GM21515 (cell line): ENCODE measurements around the gene PODXL2.

Experiments used
- ATAC-seq: cut with Tn5 transposase; IDR thresholded peaks from one replicate; pipeline ENCODE4 v1.9.1; 2021; ENCODE audit not compliant: unreplicated experiment

PODXL2 gene

GRCh38 chr3:127719369-127719768 lies 90.4 kb downstream of the PODXL2 start:
- no peak for ATAC-seq

DNA sequence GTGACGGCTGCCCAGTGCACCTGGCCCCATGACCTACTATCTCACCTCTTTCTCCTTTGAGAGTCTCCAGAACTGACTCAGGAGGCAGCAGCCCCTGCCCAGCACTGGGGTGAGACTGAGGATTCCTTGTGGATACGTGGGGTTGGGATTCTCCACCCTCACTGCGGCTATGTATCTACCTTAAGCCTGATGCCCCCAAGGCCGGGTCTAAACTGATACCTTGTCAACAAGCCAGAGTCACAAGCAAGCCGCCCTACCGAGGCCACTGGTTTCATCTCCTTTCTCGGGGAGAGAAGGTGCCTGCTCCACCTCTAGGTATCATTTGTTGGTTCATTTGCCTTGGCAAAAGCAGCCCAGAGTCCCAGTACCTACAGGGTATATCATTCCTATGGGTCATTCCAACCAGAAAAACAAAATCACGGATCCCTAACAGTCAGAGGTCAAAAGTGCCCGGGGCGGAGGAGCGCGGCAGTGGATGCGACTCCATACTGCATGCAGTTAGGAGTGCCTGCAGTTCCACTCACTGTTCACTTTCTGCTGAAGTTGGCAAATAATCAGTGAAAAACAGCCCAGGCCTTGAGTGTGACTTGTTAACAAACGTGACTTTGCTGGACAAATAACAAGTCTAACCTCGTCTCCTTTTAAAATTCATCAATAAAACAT lies 91.3 kb downstream of the PODXL2 start:
- ATAC-seq = no peak

DNA sequence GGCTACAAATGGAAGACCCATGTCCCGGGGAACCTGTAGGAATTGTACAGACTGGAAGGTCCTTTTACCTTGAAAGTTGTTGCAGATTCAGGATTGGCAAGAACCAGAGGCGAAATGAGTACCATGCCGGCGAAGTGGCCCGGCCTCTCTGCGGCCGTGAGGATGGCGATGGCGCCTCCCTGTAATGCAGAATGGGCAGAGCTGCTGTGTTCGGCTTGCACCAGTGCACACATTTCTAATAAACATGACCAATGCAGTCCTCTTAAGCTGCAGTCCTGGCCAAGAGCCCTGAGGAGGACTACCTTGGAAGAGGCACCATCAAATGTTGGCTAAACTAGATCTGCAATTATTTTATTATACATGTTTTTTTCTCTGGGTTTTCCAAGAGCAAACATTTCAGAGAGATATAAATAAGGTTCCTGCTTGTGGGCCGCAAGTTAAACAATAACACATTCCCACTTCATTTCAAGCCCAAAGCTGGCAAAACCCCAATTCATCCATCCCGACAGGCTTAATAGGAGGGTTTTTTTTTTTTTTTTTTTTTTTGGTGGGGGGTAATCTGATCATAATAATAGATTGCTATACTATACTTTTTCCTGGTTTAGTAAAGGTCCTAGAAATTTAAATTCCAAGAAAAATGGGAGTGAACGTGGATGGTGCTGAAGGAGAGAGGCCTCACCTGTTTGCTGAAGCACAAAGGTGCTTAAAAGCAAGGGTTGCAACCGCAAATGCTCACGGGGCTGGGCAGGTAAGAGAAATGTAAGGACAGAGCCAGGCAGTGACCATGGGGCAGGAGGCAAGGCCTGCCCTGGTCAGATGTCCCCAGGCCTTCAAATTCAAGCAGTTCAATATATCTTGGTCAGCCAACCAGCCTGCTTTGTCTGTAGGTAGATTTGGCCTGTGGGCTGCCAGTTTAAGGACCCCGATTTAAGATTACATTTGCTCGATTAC lies 92.3 kb downstream of the PODXL2 start:
- no peak for ATAC-seq

GRCh38 chr3:127722091-127722784 lies 93.3 kb downstream of the PODXL2 start:
- ATAC-seq = no peak
